ENCODE measurements around the gene TLCD1. TPM values are rescaled to one million over a fixed set of nuclear protein-coding genes. Genes with fewer than 3 reads are reported as not detected.
"Not testable (repeated sequence)": the region's sequence is repeated elsewhere in the genome, so short reads cannot be mapped to it uniquely, and the experiment has no call there.

Gene TLCD1
- total RNA-seq, 2 experiments from 2014 or later: 2.8 to 3.0 TPM

DNA sequence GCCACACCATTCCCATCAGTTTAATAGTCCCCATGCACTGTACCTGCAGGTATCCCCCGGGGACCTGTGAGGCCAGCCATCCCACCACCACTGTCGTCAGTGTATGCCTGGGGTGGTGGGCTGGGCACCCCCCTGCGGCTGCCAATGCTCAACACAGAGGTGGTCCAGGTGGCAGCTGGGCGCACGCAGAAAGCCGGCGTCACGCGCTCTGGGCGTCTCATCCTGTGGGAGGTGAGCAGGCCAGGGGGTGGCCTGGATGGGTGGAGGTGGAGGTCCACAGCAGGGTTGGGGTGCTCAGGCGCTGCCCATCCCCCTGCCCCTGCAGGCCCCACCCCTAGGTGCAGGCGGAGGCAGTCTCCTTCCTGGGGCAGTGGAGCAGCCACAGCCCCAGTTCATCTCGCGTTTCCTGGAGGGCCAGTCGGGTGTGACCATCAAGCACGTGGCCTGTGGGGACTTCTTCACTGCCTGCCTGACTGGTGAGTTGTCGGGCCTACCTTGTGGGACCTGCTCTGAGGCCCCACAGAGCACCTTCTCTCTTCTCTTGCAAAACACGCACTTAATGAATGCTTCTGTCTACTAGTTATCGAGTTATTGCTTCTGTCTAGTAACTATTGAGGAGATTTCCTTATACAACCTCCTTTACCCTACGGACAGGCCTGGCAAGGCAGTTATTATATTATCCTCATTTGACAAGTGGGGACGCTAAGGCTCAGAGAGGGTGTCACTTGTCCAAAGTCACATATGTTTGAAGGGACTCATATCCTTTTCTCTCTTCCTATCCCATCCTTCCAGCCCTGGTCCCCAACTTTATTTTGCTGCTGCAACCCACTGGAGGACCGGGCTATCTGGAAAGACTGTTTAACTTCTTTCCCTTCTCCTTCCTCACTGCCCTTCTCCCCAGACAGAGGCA, 12.0 kb upstream of the TLCD1 start:
- DNase-seq (no peak), ATAC-seq (no peak)
- ChIA-PET POLR2A (interaction anchor here (2.2 kb wide), 1 partner anchor 10 kb away, joined by 7 read pairs; the partner anchor contains the start of gene NEK8), CTCF (interaction anchor here (1.0 to 17.5 kb wide), 4 partner anchors 10 to 26 kb away, joined by 3 to 736 read pairs (median 6); partner anchors contain the start of genes NEK8 and TLCD1)
- Mint-ChIP-seq H3K36me3 (ENCODE audit: low read depth) (peaks cover 26% of the 10 kb centered on the region), H3K27ac (peak overlapping the region; percentile 69), H3K4me3 (no peak overlapping the region), H3K9me3 (ENCODE audit: insufficient read depth) (peaks cover 3% of the 10 kb centered on the region), H3K4me1 (ENCODE audit: low read depth) (peaks cover 68% of the 10 kb centered on the region), H3K27me3 (ENCODE audit: low read depth) (no peaks in the 10 kb centered on the region)

DNA sequence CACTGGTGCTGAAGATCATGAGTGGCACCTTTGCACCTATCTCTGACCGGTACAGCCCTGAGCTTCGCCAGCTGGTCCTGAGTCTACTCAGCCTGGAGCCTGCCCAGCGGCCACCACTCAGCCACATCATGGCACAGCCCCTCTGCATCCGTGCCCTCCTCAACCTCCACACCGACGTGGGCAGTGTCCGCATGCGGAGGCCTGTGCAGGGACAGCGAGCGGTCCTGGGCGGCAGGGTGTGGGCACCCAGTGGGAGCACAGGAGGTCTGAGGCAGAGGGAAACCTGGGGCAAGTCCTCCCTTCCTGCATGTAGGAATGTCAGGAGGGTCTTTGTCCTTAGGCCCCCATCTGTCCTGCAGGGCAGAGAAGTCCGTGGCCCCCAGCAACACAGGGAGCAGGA, 11.3 kb upstream of the TLCD1 start:
- Mint-ChIP-seq H3K36me3 (ENCODE audit: low read depth) (peaks cover 26% of the 10 kb centered on the region), H3K27ac (no peak overlapping the region), H3K9me3 (ENCODE audit: insufficient read depth) (peaks cover 3% of the 10 kb centered on the region), H3K27me3 (ENCODE audit: low read depth) (no peaks in the 10 kb centered on the region), H3K4me1 (ENCODE audit: low read depth) (peaks cover 68% of the 10 kb centered on the region), H3K4me3 (no peak overlapping the region)
- ATAC-seq (no peak), DNase-seq (no peak)
- ChIA-PET CTCF (no interaction called here), POLR2A (no interaction called here)

DNA sequence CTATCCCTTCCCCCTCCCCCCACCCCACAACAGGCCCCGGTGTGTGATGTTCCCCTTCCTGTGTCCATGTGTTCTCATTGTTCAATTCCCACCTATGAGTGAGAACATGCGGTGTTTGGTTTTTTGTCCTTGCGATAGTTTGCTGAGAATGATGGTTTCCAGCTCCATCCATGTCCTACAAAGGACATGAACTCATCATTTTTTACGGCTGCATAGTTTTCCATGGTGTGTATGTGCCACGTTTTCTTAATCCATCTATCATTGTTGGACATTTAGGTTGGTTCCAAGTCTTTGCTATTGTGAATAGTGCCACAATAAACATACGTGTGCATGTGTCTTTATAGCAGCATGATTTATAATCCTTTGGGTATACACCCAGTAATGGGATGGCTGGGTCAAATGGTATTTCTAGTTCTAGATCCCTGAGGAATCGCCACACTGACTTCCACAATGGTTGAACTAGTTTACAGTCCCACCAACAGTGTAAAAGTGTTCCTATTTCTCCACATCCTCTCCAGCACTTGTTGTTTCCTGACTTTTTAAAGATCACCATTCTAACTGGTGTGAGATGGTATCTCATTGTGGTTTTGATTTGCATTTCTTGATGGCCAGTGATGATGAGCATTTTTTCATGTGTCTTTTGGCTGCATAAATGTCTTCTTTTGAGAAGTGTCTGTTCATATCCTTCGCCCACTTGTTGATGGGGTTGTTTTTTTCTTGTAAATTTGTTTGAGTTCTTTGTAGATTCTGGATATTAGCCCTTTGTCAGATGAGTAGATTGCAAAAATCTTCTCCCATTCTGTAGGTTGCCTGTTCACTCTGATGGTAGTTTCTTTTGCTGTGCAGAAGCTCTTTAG, 10.1 kb upstream of the TLCD1 start:
- not testable (repeated sequence) for H3K27me3 Mint-ChIP-seq (ENCODE audit: low read depth); H3K9me3 Mint-ChIP-seq (ENCODE audit: insufficient read depth); H3K27ac Mint-ChIP-seq; ATAC-seq; DNase-seq; H3K4me3 Mint-ChIP-seq
- ChIA-PET CTCF (interaction anchor here (1.5 to 1.7 kb wide), 2 partner anchors 9 to 13 kb away, joined by 7 to 15 read pairs; partner anchors contain the start of gene TLCD1), POLR2A (interaction anchor here (1.1 to 1.5 kb wide), 2 partner anchors 11 to 16 kb away, joined by 3 to 5 read pairs; partner anchors contain the start of gene RPL23A)
- peaks cover 25% of the 10 kb centered on the region for H3K36me3 Mint-ChIP-seq (ENCODE audit: low read depth)
- H3K4me1 Mint-ChIP-seq (ENCODE audit: low read depth): peaks cover 60% of the 10 kb centered on the region

- POLR2A ChIA-PET: interaction anchor here (1.1 to 1.5 kb wide), 2 partner anchors 11 to 15 kb away, joined by 3 to 5 read pairs; partner anchors contain the start of gene RPL23A
- Mint-ChIP-seq H3K27ac (no peak overlapping the region), H3K9me3 (ENCODE audit: insufficient read depth) (peaks cover 3% of the 10 kb centered on the region), H3K4me1 (ENCODE audit: low read depth) (peaks cover 57% of the 10 kb centered on the region), H3K36me3 (ENCODE audit: low read depth) (peaks cover 18% of the 10 kb centered on the region), H3K27me3 (ENCODE audit: low read depth) (no peaks in the 10 kb centered on the region), H3K4me3 (no peak overlapping the region)
- CTCF ChIA-PET: interaction anchor here (1.5 to 1.7 kb wide), 2 partner anchors 8 to 14 kb away, joined by 7 to 15 read pairs; partner anchors contain the start of gene TLCD1
- ATAC-seq: no peak
- no peak for DNase-seq
Observed at GRCh38 chr17:28735242-28735722, 9.2 kb upstream of the TLCD1 start.

DNA sequence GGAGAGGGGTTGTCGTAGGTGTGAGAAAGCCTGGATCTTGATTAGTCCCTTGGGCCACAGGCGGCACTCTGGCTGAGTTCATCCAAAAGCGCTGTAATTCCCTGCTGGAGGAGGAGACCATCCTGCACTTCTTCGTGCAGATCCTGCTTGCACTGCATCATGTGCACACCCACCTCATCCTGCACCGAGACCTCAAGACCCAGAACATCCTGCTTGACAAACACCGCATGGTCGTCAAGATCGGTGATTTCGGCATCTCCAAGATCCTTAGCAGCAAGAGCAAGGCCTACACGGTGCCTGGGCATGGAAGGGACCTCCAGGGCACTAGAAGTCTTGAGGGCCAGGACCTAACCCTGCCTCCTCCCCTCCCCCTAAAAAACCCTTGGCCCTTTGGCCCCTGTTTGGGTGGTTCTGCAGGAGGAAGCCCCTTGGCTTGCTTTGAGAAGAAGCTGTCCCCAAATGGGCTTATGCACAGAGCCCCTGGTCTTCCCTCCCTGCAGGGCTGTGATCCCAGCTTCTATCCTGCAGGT, 8.7 kb upstream of the TLCD1 start:
- Mint-ChIP-seq H3K36me3 (ENCODE audit: low read depth) (peaks cover 15% of the 10 kb centered on the region), H3K27me3 (ENCODE audit: low read depth) (no peaks in the 10 kb centered on the region), H3K27ac (peak overlapping the region; percentile 11), H3K4me3 (no peak overlapping the region), H3K4me1 (ENCODE audit: low read depth) (peaks cover 59% of the 10 kb centered on the region), H3K9me3 (ENCODE audit: insufficient read depth) (peaks cover 2% of the 10 kb centered on the region)
- DNase-seq (no peak), ATAC-seq (no peak)
- ChIA-PET CTCF (interaction anchor here (1.5 to 1.7 kb wide), 2 partner anchors 8 to 15 kb away, joined by 7 to 15 read pairs; partner anchors contain the start of gene TLCD1), POLR2A (interaction anchor here (1.1 to 1.5 kb wide), 2 partner anchors 10 to 15 kb away, joined by 3 to 5 read pairs; partner anchors contain the start of gene RPL23A)

- ChIA-PET CTCF (interaction anchor here (1.2 to 1.5 kb wide), 2 partner anchors 18 to 30 kb away, joined by 3 to 6 read pairs; no protein-coding TSS in a partner anchor), POLR2A (interaction anchor here (0.6 kb wide), 1 partner anchor 23 kb away, joined by 3 read pairs; no protein-coding TSS in a partner anchor)
- Mint-ChIP-seq H3K4me1 (ENCODE audit: low read depth) (peaks cover 55% of the 10 kb centered on the region), H3K27ac (no peak overlapping the region), H3K9me3 (ENCODE audit: insufficient read depth) (no peaks in the 10 kb centered on the region), H3K27me3 (ENCODE audit: low read depth) (no peaks in the 10 kb centered on the region), H3K4me3 (no peak overlapping the region), H3K36me3 (ENCODE audit: low read depth) (peaks cover 8% of the 10 kb centered on the region)
- DNase-seq: no peak
- ATAC-seq: no peak
Observed at GRCh38 chr17:28733346-28733745, 7.3 kb upstream of the TLCD1 start.

DNA sequence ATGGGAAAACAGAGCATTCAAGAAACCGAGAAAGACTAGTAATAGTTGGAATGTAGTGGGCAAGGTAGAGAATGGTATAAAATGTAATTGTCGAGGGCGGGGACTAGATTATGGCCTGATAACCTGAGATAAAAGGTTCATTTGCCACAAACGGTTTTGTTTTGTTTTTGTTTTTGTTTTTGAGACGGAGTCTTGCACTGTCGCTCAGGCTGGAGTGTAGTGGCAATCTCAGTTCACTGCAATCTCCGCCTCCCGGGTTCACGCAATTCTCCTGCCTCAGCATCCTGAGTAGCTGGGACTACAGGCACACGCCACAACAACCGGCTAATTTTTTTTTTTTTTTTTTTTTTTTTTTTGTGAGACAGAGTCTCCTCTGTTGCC, 3.9 kb upstream of the TLCD1 start:
- no peaks in the 10 kb centered on the region for H3K9me3 Mint-ChIP-seq (ENCODE audit: insufficient read depth)
- no peaks in the 10 kb centered on the region for H3K27me3 Mint-ChIP-seq (ENCODE audit: low read depth)
- peak overlapping the region; percentile 70 for H3K27ac Mint-ChIP-seq
- H3K4me3 Mint-ChIP-seq: no peak overlapping the region
- ATAC-seq: no peak
- CTCF ChIA-PET: interaction anchor here (1.5 to 8.3 kb wide), 2 partner anchors 17 to 34 kb away, joined by 9 to 736 read pairs; partner anchors contain the start of gene TRAF4
- peaks cover 49% of the 10 kb centered on the region for H3K4me1 Mint-ChIP-seq (ENCODE audit: low read depth)
- DNase-seq: no peak
- H3K36me3 Mint-ChIP-seq (ENCODE audit: low read depth): peaks cover 10% of the 10 kb centered on the region
- POLR2A ChIA-PET: interaction anchor here (1.4 to 7.3 kb wide), 2 partner anchors 17 to 219 kb away, joined by 4 to 212 read pairs; partner anchors contain the start of gene TRAF4

DNA sequence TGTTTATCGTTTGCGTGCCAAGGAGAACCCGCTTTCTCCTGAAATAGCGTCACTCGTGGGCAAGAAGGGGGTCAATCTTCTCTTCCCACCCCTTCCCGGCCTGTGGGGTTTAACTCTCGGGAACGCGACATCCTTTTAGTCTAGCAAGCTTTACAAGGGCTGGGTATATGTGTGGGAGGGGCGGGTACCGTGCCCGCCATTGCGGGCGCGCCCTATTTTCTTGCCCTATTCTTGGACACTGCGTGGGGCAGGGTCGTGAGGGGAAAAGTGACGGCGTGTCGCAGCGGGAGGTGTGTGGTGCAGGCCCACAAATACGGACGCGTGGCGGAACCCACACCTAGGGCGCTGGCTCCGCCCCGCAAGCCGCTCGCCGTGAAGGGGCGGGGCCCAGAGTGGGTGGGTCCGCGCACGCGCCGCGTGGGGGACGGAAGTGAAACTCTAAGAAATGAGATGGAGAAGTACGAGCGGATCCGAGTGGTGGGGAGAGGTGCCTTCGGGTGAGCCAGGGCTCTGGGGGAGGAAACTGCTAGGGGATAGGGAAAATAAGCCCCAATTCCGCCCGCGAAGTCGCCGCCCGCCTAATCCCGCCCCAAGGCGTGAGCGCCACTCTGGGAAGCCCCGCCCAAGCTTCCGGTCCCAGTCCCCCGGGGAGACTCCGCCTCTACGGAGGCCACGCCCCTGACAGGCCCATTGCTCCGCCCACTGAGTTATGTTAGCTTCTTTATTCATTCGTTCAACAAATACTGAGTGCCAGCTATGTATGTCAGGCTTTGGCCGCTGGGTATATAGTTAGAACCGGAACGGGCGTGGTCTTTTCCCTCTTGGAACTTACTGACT, 2.5 kb upstream of the TLCD1 start, which contains the start of gene NEK8:
Gene NEK8, plus strand, starts transcription at position 425 of the 837 bp plus-strand sequence. Its CDS starts 26 bp downstream, at position 451.
- peak within 1 kb of the TSS; percentile 94 for H3K4me3 Mint-ChIP-seq
- POLR2A ChIA-PET: interaction anchor here (0.6 to 7.3 kb wide), 15 partner anchors 9 to 387 kb away, joined by 3 to 212 read pairs (median 8); partner anchors contain the start of genes BLTP2, DHRS13, FAM222B and FLOT2
- CTCF ChIA-PET: interaction anchor here (0.7 to 8.3 kb wide), 28 partner anchors 9 to 388 kb away, joined by 3 to 736 read pairs (median 16); partner anchors contain the start of genes BLTP2, DHRS13, FAM222B and FLOT2
- H3K27ac Mint-ChIP-seq: peak within 1 kb of the TSS; percentile 99
- H3K9me3 Mint-ChIP-seq (ENCODE audit: insufficient read depth): no peaks in the 10 kb centered on the region
- H3K27me3 Mint-ChIP-seq (ENCODE audit: low read depth): no peaks in the 10 kb centered on the region
- peak; percentile 98 for DNase-seq
- peak; percentile 48 for ATAC-seq
- peaks cover 51% of the 10 kb centered on the region for H3K4me1 Mint-ChIP-seq (ENCODE audit: low read depth)
- peaks cover 23% of the 10 kb centered on the region for H3K36me3 Mint-ChIP-seq (ENCODE audit: low read depth)

DNA sequence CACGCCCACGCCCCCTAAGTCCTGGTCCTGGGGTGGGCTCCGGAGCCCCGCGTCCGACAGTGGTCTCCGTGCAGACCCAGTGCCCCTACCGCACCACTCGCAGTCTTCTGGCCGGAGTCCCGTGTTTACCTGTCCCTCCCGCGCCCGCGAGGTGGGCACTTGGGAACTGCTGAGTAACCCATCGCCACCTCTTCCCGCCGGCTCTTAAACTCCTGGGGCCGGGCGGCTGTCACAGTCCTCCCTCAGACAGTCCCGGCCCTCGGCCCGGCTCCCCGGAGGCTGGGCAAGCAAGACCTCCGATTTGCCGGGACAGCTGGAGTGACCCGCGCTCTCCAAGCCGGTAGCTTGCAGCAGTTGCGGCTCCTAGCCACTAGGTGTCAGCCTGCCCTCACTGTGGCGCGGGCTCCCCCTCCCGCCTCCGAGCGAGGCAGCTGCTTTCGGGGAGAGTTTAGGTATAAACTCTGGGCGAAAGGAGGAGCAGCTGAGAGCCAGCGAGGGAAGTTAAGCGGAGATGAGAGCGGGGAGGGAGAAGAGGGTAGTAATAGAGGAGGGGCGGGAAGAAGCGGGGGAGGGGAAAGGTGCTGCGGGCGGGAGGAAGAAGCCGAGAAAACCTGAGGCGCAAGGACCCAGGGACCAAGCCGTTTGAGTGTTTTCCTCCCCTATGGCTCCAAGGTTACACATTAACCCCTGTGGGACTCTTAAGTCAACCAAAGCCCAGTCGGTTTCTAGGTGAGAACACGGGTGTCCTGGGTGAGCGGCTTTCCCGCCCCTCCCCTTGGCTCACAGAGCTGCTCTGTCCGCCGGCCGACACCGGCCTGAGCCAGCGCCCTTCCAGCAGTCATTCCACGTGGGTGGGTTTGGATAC, 826 bp upstream of the TLCD1 start:
- H3K4me1 Mint-ChIP-seq (ENCODE audit: low read depth): peaks cover 60% of the 10 kb centered on the region

More for the DNA sequence above, 826 bp upstream of the TLCD1 start:
- ATAC-seq (peak; percentile 55), DNase-seq (peak; percentile 95)
- Mint-ChIP-seq H3K27ac (peak overlapping the region; percentile 99), H3K4me3 (peak overlapping the region; percentile 94), H3K9me3 (ENCODE audit: insufficient read depth) (no peaks in the 10 kb centered on the region), H3K36me3 (ENCODE audit: low read depth) (peaks cover 39% of the 10 kb centered on the region), H3K27me3 (ENCODE audit: low read depth) (no peaks in the 10 kb centered on the region)
- ChIA-PET CTCF (interaction anchor here (0.6 to 8.3 kb wide), 68 partner anchors 8 to 419 kb away, joined by 3 to 736 read pairs (median 6); partner anchors contain the start of genes BLTP2, DHRS13, FAM222B and FLOT2), POLR2A (interaction anchor here (0.5 to 7.3 kb wide), 18 partner anchors 7 to 225 kb away, joined by 3 to 212 read pairs (median 7); partner anchors contain the start of genes DHRS13, FAM222B, FLOT2 and PHF12)
